Measurements from ENCODE around the gene WNT7A.

GRCh38 chr3:13793451-13793850 lies 86.4 kb downstream of the WNT7A start:
- no peak for TF ChIP-seq CTCF (IDR thresholded peaks at IDR 0.05)
- TF ChIP-seq POLR2A (IDR thresholded peaks at IDR 0.05) = no peak

Measured in esophagus squamous epithelium (tissue), 4 donors.